NCI-H2029 (cell line): ENCODE data around the gene RBM19.

Experiments
- DNase-seq: peaks from one replicate; lab custom pipeline; 2025; lab: John Stamatoyannopoulos, UW

The RBM19 gene

DNA sequence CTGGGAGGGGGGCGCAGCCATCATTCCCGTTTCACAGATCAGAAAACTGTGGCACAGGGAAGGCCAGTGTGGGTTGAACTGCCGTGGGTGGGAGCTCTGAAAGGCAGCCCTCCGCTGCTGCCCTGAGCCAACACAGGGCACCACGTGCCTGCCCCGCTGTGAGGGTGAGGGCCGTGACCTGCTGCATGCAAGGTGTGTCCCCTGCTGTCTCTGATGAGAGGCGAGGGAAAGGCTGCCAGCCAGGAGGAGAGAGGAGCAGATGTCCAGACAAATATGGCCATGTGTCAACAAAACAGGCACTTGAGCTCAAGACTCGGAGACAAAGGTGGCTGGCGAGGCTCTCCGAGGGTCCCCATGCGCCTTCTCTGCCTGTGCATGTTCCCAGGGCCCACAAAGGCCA is 108.8 kb downstream of the RBM19 start:
- peak; percentile 27 for DNase-seq

DNA sequence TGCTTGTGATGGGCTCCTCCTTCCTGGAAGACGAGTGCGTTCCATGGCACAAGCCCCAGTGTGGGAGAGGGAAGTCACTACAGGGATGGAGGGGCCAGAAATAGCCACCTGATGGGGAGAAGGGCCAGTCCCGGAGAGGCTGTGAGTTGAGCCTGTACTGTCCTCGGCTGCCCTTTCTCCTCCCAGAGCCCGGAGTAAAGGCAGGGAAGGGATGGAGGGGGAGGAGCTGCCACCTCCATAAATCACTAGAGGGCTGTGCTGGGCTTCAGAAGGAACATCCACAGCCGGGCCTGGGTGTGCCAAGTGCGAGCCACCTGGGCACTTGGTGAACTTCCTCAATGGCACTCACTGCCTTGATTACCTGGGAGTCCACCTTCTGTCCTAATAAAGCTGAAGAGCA is 110.1 kb downstream of the RBM19 start:
- no peak for DNase-seq

DNA sequence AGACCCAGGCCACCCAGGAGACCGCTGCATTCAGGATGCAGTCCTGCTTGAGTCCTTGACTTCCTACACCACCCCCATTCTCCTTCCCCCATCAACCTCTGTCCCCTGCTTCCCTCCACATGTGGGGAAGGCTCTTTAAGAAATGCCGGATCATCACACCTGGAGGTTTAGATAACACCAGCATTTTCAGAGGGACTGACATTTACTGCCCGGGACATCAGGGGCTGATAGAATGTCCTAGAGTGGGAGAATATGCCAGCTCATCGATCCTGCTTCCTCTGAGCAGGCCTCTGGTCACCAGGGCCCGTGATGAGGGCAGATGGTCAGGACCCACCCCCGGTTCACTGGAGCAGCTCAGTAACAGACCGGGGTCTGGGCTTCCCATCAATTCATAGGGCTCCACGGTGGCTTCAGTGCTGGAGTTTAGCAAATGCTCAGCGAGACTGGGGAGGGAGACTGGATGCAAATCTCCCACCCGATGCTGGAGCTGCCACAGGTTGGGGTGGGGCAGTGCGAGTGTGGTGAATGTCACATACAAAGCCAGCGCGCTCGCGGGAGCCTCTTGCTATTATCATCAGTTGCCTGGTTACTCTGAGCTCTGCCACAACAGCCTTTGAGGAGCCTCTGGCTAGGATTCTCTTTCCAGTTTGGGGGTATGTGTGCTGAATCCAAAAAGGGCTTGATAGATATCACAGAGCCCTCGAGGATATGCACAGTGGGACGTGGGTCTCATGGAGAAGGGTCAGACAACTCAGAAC is 111.6 kb downstream of the RBM19 start:
- DNase-seq = peak; percentile 13

DNA sequence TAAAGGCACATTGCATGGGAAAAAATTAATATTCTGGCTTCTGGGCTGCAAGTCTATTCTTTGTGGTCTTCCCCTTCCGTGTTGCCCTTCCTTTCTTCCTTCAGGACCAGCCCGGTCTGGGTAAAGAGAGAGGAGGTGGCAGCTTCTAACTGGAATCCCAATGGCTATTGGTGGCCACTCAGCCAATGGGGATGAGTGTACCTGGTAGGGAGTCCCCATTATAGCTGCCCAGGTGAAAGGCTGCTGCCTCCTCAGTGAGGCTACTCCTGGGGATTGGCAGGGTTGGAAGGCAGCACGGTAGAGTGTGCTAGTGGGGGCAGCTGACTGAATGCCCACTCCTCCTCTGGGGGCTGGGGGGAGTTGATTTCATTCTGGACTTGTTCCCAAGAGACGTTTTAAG is 112.6 kb downstream of the RBM19 start:
- DNase-seq = peak; percentile 90

DNA sequence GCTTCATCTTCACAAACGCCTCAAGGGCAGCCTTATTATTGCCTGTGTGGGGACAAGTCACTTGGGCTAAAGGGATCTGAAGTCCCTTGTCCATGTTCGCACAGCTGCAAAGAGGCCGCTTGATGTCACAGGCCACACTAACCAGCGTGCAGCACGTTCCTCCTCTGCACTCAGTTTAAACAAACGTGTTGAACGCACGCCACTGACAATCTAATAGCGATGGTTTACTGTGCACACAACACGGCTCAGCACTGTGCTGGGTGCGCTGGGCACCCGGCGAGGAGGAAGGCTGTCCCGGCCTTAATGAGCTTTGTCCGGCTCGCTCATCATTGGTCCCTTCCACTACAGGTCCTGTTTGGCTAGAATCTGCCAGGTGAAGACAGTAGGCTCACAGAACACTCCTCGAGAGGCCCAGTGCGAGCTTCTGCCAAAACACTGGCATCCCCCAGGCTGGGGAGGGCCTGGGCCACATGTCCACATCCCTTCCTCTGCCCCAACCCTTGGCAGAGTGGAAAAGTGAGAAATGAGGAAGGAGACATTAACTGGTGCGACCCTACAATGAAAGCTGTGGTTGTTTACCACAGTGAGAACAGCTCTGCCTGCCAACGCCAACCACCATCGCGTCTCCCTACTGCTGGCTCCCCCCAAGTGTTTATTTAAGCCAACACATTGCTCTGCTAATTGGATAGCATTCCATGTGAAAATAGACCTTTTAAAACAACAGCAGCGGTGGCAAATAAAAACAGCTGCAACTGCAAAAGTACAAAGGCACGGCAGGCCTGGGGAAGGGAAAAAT is 113.2 kb downstream of the RBM19 start:
- peak; percentile 95 for DNase-seq

DNA sequence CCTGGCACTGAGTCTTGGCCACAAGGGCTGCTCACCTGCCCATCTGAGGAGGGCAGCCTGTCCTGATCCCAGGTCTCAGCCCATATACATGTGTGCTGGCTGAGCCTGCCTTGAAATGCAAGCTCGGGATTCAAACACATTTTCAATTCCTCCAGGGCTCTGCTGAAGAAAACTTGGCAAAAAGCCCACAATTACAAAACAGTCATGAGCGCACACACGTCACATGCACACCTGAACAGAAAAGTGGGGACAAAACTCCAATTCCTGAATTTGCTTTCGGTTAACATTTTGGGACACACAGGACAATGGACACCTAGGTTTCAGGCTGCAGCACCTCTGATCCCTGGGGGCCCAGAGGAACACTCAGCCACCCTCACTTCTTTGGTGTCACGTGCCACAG is 113.9 kb downstream of the RBM19 start:
- DNase-seq = peak; percentile 62

DNA sequence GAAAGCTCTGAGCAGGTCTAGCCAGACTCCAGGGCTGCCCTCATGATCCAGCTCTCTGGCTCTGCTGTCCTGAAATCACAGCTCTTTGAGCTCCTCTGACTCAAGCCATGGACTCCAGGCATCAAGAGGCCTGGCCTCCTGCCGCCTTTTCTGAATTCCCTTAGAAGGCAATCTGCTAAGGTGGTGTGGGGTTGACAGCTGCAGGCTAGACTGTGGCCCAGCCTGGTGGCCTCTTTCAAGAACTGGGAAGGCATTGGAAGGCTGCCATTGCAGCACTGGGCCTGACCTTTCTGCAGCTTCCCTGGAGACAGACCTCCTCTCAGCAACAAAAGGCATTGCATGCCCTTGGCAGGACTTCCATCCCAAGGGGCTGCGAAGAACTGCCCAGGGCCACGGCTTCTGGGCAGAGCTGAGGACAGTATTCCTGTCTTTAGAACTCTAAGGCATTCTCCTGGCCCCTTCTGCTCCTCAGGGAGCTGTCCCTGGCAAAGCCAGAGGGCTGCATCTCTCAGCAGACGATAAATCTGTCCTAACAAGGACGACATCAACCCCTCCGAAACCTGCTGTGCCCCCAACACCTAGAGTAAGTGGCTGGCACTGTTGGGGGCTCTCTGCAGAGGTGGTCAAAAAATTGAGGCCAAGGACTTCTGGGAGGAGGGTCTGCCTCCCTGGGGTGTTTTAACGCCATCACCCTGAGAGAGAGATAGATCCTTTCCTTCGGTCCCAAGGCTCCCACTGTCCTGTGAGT is 115.6 kb downstream of the RBM19 start:
- DNase-seq = peak; percentile 39

DNA sequence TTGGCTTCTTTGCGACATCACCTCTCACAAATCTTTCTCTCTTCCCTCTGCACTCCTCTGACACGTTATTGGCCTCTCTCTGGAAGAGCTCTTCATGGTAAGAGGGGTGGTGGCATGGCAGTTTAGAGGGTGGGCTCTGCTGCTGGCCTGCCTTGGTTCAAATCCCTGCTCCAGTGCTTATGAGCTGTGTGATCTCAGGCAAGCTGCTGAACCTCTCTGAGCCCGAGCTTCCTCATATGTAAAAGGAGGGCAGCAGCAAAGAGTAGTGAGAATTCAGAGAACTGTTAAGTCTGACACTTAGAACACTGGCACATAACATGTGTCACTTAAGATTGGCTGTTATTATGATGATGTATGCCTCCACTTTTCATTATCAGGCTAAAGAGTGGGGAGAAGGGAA is 118.3 kb downstream of the RBM19 start:
- no peak for DNase-seq

DNA sequence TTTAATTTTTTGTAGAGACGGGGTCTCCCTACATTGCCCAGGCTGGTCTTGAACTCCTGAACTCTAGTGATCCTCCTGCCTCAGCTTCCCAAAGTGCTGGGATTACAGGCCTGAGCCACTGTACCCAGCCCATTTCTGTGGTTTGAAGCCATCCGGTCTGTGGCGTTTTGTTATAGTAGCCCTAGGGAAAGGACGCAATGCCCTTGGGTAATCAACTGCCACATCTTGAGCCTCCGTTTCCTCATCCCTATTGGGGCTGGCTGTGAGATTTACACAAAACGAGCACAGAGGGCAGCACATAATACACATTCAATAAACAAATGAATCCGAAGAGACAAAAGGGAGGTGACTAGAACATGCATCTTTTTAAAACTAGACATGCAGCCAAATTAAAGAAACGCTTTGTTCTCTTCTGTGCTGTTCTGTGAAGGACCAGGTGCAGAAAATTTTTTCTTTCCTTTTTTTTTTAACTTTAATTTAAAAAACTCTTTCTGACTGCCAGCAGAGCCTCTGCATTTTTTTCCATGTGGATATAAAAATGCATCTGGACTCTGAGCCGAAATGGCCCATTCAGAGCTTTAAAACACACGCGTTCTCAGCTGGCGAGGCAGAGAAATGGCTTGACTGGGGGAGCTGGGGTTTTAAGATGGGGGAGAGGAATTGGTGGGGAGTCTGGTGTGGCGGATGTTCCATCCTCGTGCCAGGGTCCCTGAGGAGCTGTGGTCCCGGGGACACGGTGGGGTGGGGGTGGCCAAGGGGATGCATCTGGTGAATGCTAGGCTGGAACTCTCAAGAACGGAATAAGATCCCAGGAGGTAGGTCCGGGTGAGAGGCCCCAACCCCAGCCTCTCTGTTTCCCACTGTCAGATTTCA is 119.0 kb downstream of the RBM19 start:
- no peak for DNase-seq

DNA sequence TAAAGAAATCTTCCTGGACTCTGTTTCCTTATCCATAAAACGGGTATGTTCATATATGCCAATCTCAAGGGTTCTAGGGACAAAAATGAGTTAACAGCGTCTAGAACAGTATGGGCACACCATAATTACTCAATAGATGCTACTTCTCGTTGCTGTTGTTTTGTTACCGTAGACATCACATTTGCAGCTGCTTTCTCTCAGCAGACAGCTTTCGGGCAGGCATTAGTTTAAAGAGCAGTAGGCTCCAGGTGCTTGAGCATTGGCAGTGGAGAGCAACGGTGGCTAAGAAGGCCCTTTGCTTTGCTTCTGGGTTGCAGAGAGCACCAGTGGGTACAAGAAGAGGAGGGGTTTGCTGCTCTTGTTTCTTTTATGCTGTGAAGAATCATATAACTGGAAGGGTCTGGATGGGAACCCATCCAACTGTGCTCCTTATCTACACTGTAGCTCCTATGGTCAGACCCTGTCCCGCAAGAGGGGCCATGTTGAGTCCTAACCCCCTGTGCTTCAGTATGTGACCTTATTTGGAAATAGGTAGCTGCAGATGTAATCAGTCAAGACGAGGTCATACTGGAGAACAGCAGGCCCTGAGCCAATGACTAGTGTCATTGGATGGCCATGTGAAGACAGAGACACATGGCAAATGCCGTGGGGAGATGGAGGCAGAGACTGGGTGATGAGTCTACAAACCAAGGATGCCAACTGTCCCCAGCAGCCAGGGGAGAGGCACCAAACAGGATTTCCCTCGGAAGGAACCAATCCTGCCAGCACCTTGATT is 120.0 kb downstream of the RBM19 start:
- peak; percentile 42 for DNase-seq

DNA sequence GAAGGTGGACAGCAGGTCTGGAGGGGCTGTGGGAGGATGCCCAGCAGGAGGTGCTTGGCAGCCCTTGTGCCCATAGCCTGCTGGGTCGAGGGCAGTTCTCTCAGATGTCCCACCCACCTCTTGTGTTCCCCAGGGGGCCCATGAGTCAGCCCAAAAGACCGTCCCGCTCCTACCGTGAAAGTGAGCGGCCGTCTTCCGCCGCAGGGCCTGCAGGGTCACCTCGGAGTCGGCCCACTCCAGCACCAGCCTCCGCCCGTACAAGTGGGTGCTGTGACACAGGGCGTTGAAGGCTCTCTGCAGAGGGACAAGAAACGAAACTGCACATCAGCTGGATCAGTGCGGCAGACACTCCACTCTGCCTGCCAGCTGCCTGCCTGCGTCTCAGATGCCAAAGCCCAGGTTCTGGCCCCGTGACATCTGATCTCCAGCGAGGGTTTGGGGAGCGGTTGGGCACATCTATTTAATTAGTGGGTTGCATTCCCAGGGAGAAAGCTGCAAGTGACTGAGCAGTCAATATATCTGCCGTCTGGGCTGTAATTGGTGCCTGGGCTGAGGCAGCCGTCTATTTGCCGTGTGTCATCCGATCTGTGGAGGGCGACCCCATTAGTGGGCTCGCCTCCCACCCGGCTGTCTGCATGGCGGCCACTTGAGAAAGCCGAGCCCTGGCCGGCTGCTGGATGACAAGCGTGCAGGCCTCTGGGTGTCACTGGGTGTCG is 121.5 kb downstream of the RBM19 start:
- DNase-seq = no peak

DNA sequence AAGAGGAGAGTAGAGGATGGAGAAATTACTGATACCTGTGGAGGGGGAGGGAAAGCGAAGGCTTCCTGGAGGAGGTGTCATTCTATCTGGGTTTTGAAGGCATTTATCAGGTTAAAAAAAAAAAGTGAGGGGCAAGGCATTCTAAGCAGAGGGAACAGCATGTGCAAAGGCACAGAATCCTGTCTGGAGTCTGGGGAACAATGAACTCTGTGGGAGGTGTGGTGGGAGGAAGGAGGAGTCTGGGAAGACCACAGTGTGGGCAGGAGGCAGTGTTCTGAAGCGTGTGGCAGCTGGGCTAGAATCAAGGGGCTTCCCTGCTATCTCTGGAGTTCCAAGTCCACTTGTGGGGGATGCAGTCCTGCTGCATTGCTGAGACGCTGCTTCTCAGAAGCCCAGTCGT is 123.4 kb downstream of the RBM19 start:
- no peak for DNase-seq

DNA sequence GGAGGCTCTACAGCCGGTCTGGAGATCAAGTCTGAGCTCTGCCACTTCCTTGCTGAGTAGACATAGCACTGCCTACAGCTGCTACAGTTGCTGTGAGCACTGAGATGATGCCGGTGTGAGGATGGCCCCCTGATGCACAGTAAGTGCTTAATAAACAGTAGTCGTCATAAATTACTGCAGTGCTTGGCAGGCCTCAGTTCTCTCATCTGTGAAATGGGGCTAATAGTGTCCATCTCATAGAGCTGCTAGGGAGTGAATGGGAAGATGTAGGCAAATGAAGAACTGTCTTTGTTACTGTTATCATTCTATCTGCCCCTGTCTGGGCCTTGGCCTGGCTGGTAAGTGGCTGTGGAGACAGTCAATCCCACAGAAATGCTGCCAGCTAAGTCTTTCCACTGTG is 124.3 kb downstream of the RBM19 start:
- DNase-seq = no peak

DNA sequence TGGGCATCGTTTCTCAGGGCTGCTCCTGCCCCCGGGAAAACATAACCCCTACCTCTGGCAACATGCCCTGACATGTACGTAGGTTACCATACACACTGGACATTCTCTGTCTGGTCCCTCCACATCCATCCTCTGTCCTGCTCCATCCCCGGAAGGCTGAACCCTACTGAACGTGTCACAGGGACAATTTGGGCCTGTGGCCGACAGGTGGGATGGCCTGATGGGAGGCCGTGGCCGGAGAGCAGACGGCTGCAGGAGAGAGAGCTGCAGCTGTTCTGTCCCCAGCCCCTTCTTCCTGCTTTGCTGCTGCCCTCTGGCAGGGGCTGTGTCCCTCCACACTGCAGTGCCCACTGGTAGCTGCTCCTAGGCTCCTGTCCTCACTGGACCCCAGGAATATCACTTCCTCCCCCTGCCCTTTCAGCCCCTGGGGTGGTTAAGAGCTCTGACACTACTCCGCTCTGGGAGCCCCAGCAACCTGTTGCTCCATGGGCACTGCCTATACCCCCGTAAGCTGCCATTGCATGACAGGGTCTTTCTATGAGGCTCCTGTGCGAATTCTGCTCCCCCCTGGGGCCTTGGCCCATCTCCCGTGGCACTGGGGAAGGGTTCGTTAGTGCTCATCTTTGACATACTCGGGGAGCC is 125.6 kb downstream of the RBM19 start:
- no peak for DNase-seq

DNA sequence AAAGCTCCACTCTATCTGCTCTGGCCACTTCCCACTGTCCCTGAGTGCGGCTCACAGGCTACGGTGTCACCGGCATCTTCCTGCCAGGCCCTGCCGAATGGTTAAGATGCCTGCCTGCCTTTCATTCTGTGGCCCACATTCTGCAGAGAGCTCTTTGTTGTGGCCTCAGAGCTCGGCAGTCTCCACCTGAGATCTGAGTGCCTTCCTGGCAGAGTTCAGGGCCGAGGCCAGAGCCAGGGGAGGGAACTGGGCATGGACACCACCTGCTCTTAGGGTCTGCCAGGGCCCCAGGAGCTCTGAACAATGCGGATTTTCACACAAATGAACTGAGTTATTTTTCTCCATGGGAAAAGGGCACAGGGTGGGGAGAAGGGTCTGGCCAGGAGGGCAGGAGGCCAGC is 127.2 kb downstream of the RBM19 start:
- DNase-seq = no peak

DNA sequence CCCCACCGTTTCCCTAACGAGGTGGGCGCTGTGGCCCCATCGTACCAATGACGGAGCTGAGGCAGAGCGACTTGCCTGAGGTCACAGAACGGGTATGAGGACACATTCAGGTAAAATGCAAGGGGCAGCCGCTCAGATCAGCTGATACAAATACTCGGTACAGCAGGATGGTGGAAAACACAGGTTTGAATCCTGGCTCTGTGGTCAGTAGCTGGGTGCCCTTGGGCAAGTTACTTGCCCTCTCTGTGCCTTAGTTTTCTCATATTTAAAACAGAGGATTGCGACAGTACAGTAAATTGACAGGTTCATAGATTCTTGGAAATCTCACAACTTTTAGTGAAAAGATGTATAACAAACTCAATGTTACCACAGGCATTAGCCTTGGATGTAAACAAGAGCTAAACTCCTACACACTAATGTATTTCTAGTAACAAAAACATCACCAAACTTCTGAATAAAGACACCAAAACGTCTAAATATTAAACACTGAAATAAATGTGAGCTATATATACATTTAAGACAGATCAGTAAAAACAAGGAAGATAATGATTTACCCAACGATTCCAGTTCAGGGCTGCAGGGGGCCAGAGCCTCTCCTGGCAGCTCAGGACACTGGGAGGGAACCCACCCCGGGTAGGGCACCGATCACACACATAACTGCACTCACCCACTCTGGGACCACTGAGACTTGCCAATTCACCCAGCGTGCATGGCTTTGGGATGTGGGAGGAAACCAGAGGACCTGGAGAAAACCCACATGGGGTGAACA is 128.4 kb downstream of the RBM19 start:
- DNase-seq = no peak

DNA sequence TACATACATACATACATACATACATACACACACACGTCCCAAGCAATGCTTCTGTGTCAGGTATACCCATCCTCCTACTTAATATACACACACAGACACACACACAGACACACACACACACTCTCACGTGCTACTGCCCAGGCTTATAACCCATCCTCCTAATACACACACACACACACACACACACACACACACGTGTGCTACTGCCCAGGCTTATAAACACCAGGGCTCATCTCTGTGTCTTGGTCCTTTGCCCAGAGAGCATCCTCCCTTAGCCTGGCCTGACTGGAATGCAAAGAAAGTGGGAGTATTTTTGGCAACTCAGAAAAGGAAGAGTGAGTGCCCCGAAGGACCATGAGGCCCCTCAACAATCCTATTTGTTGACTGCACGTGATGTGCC is 129.0 kb downstream of the RBM19 start:
- DNase-seq = no peak

DNA sequence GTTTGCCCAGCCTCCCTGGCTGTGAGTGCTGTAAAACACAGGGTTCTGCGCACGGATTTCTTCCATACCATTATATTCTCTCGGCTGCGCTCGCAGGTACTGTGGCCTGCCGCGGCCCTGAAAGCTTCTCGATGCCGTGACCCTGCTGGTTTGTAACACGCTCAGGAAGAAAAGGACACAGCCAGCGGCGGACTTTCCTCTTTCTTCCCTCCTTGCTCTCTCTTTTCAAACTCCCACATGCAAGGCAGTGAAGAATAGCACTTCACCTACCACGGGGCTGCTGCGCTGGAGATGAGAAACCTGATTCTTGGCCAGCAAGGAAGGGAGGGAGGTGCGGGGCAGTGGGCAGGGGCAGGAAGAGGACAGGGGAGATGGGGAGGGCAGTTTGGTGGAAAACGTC is 130.2 kb downstream of the RBM19 start:
- DNase-seq = no peak

DNA sequence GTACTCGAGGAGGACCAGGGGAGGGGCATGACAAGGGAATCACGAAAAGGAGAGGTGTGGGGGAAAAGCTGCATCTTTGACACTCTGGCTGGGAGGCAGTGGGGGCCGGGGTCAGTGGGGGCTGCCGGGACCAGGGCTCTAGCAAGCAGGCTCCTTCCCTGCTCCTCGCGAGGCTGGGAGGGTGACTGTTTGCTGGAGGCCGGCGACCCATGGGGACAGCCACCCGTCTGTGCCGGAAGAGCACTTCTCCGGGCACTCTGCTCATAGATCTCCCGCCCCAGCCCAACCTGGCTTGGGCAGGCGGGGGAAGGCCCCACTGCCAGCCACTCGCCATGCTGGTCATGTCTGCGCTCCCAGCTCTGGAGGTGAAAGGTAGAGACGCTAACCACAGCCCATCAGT is 130.7 kb downstream of the RBM19 start:
- DNase-seq = no peak
